DOHH2 (cell line): Measurements from ENCODE around the gene COL26A1.
A peak's percentile ranks its signal among the peaks of the same experiment; 100 is the strongest.

Source experiments
- H3F3A ChIP-seq: fragments of 200-600 bp; sonication (generic), shearing (Covaris generic); 2 replicates; pipeline ENCODE4 v1.6.0; 2016; ENCODE audit warnings: antibody characterized with exemption, mild to moderate bottlenecking; ENCODE audit not compliant: control insufficient read depth, insufficient read depth
- H3K27ac ChIP-seq: fragments of 200-600 bp; sonication (generic); 2 replicates; pipeline ENCODE4 v1.5.1; 2014; ENCODE audit warnings: low read depth, mild to moderate bottlenecking, low read length, moderate library complexity
- H3K27me3 ChIP-seq: fragments of 200-600 bp; sonication (generic); 2 replicates; pipeline ENCODE4 v1.6.1; 2014; ENCODE audit warnings: mild to moderate bottlenecking, low read length, mixed read lengths; ENCODE audit not compliant: control insufficient read depth
- H3K36me3 ChIP-seq: fragments of 200-600 bp; sonication (generic); 2 replicates; pipeline ENCODE4 v1.6.1; 2014; ENCODE audit warnings: mild to moderate bottlenecking, low read length, moderate library complexity, mixed read lengths; ENCODE audit not compliant: control insufficient read depth
- H3K4me1 ChIP-seq: fragments of 200-600 bp; sonication (generic); 2 replicates; pipeline ENCODE4 v1.6.1; 2014; ENCODE audit warnings: mild to moderate bottlenecking, low read length, mixed read lengths; ENCODE audit not compliant: control insufficient read depth
- H3K4me2 ChIP-seq: fragments of 200-600 bp; sonication (generic); 2 replicates; pipeline ENCODE4 v1.6.0; 2014; ENCODE audit warnings: mild to moderate bottlenecking, low read length, moderate library complexity
- H3K4me3 ChIP-seq: fragments of 200-600 bp; sonication (generic); 2 replicates; pipeline ENCODE4 v1.5.1; 2014; ENCODE audit warnings: mild to moderate bottlenecking, low read length, mixed read lengths
- H3K79me2 ChIP-seq: fragments of 200-600 bp; sonication (generic); 2 replicates; pipeline ENCODE4 v1.6.1; 2014; ENCODE audit warnings: mild to moderate bottlenecking, low read length, mixed read lengths; ENCODE audit not compliant: control insufficient read depth
- H3K9me2 ChIP-seq: fragments of 200-600 bp; sonication (generic); replicated peaks from 2 replicates; pipeline ENCODE4 v1.6.1; 2014; ENCODE audit warnings: mild to moderate bottlenecking, low read length, mixed read lengths; ENCODE audit not compliant: control insufficient read depth
- H3K9me3 ChIP-seq: fragments of 200-600 bp; sonication (generic); 2 replicates; pipeline ENCODE4 v1.6.1; 2014; ENCODE audit warnings: antibody characterized with exemption, low read length, mixed read lengths; ENCODE audit not compliant: control insufficient read depth, insufficient read depth
- H4K20me1 ChIP-seq: fragments of 200-600 bp; sonication (generic); 2 replicates; pipeline ENCODE4 v1.6.0; 2014; ENCODE audit warnings: low read depth, mild to moderate bottlenecking, antibody characterized with exemption, low read length, moderate library complexity; ENCODE audit not compliant: control insufficient read depth, insufficient read depth
- EZH2phosphoT487 ChIP-seq: fragments of 200-600 bp; sonication (generic); IDR thresholded peaks from 2 replicates; pipeline ENCODE4 v1.6.1; 2017; ENCODE audit warnings: borderline replicate concordance, mild to moderate bottlenecking, antibody characterized with exemption, low read length, moderate library complexity, mixed read lengths
- TF ChIP-seq, protein P1 (sequence below): fragments of 200-600 bp; sonication (generic); IDR thresholded peaks from one replicate; pipeline ENCODE4 v1.5.1; 2014; ENCODE audit warnings: antibody characterized with exemption, mild to moderate bottlenecking, low read depth, low read length; ENCODE audit not compliant: poor library complexity, severe bottlenecking

The COL26A1 gene

DNA sequence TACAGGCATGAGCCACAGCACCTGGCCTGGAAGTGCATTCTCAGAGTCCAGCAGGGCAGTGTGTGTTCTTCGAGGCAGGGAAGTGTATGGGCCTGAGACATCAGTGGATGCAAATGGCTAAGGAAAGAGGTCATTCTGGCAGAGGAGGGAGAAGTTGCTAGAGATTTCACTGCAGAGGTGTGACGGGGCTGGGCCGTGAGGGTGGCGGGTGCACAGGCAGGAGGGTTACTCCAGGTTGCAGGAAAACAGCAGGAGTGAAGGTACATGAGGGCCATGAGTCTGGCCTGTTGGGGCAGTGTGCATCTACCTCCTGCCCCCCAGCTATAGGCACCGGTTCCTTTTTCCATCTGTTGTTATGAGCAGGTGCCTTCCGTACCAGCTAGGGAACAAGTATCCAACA lies 29.3 kb downstream of the COL26A1 start:
- peaks cover 27% of the 10 kb centered on the region for H3K4me1 ChIP-seq
- no peak overlapping the region for H3K27ac ChIP-seq
- peaks cover 8% of the 10 kb centered on the region for H3K27me3 ChIP-seq
- no peaks in the 10 kb centered on the region for H3K9me3 ChIP-seq
- TF ChIP-seq EZH2phosphoT487, result no peak
- TF ChIP-seq, protein P1, sequence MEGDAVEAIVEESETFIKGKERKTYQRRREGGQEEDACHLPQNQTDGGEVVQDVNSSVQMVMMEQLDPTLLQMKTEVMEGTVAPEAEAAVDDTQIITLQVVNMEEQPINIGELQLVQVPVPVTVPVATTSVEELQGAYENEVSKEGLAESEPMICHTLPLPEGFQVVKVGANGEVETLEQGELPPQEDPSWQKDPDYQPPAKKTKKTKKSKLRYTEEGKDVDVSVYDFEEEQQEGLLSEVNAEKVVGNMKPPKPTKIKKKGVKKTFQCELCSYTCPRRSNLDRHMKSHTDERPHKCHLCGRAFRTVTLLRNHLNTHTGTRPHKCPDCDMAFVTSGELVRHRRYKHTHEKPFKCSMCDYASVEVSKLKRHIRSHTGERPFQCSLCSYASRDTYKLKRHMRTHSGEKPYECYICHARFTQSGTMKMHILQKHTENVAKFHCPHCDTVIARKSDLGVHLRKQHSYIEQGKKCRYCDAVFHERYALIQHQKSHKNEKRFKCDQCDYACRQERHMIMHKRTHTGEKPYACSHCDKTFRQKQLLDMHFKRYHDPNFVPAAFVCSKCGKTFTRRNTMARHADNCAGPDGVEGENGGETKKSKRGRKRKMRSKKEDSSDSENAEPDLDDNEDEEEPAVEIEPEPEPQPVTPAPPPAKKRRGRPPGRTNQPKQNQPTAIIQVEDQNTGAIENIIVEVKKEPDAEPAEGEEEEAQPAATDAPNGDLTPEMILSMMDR, result no peak
- H3K9me2 ChIP-seq, result no peaks in the 10 kb centered on the region
- H3K79me2 ChIP-seq, result no peaks in the 10 kb centered on the region
- peak overlapping the region; percentile 56; the same call in 1 of the 2 replicates for H3K4me2 ChIP-seq
- no peak overlapping the region for H3K4me3 ChIP-seq
- H3K36me3 ChIP-seq, result no peaks in the 10 kb centered on the region
- H4K20me1 ChIP-seq, result no peaks in the 10 kb centered on the region
- peaks cover 6% of the 10 kb centered on the region; the same call in 1 of the 2 replicates for H3F3A ChIP-seq

DNA sequence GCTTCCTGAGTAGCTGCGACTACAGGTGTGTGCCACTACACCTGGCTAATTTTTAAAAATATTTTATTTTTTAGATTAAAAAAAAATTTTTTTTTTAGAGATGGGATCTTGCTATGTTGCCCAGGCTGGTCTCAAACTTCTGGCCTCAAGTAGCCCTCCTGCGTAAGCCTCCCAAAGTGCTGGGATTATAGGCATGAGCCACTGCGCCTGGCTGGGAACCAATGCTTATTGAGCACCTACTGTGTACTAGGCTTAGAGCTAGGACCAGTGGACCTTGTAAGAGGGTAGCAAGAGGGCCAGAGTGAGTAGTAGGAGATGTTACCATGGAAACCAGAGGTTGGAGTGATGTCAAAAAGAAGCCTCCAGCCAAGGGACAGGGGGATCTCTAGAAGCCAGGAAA lies 31.2 kb downstream of the COL26A1 start:
- H4K20me1 ChIP-seq, result no peaks in the 10 kb centered on the region
- no peaks in the 10 kb centered on the region for H3K36me3 ChIP-seq
- no peak overlapping the region for H3K4me3 ChIP-seq
- peaks cover 2% of the 10 kb centered on the region; the same call in 1 of the 2 replicates for H3F3A ChIP-seq
- H3K4me1 ChIP-seq, result peaks cover 26% of the 10 kb centered on the region
- H3K9me2 ChIP-seq, result no peaks in the 10 kb centered on the region
- no peaks in the 10 kb centered on the region for H3K79me2 ChIP-seq
- no peak for TF ChIP-seq EZH2phosphoT487
- TF ChIP-seq, protein P1, result no peak
- H3K27ac ChIP-seq, result no peak overlapping the region
- peaks cover 10% of the 10 kb centered on the region for H3K27me3 ChIP-seq
- H3K4me2 ChIP-seq, result no peak overlapping the region
- H3K9me3 ChIP-seq, result no peaks in the 10 kb centered on the region

DNA sequence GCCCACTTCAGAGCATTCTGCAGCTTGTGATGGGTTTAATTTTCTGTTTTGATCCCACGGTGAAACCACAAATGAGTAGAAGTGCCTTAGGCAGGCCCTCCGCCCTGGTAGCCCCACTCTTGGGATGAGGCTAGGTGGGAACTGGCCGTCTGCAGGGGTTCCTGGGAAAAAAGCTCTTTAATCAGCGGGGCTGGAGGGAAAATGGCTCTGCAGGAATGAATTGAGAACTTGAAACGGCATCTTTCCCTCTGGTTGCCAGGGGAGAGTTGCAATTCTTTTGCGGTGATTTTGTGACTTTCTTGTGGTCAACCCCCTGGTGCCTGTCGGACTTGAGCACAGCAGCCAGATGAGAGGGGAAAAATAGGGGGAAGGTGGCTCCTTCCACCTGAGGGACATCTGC lies 32.7 kb downstream of the COL26A1 start:
- peaks cover 8% of the 10 kb centered on the region; the same call in 1 of the 2 replicates for H3K27me3 ChIP-seq
- no peak for TF ChIP-seq EZH2phosphoT487
- TF ChIP-seq, protein P1, result no peak
- no peaks in the 10 kb centered on the region for H3F3A ChIP-seq
- no peaks in the 10 kb centered on the region for H3K9me2 ChIP-seq
- H3K79me2 ChIP-seq, result no peaks in the 10 kb centered on the region
- no peaks in the 10 kb centered on the region for H3K9me3 ChIP-seq
- H4K20me1 ChIP-seq, result no peaks in the 10 kb centered on the region
- H3K36me3 ChIP-seq, result no peaks in the 10 kb centered on the region
- no peak overlapping the region for H3K4me3 ChIP-seq
- no peak overlapping the region for H3K27ac ChIP-seq
- H3K4me2 ChIP-seq, result no peak overlapping the region
- H3K4me1 ChIP-seq, result peaks cover 21% of the 10 kb centered on the region
